Stimulated activated memory B cell treated with anti-CD40 and anti-IgM and Interleukin-4, amounts not matched to agents 10 μg/mL and 1 μg/mL and 100 μg/mL, for 72 hours (primary cell): ENCODE data around the gene MAP4.
A peak's percentile ranks its signal among the peaks of the same experiment; 100 is the strongest.

Experiments
- ATAC-seq: fragments of 150-1000 bp; cut with Tn5 transposase; 2 replicates; pipeline ENCODE4 v1.10.0; 2021
- H3K27ac Mint-ChIP-seq: one replicate; pipeline ENCODE4 v1.8.0; 2022; ENCODE audit warnings: mild to moderate bottlenecking, mixed read lengths
- H3K27me3 Mint-ChIP-seq: one replicate; pipeline ENCODE4 v1.8.0; 2022; ENCODE audit warnings: mixed read lengths
- H3K36me3 Mint-ChIP-seq: one replicate; pipeline ENCODE4 v1.8.0; 2022; ENCODE audit warnings: mixed read lengths
- H3K4me1 Mint-ChIP-seq: one replicate; pipeline ENCODE4 v1.8.0; 2022; ENCODE audit warnings: mixed read lengths
- H3K4me3 Mint-ChIP-seq: one replicate; pipeline ENCODE4 v1.8.0; 2022; ENCODE audit warnings: mild to moderate bottlenecking, moderate library complexity, mixed read lengths
- H3K9me3 Mint-ChIP-seq: one replicate; pipeline ENCODE4 v1.8.0; 2022; ENCODE audit warnings: mixed read lengths

Gene MAP4

GRCh38 chr3:47802734-47803479 lies 213.3 kb downstream of the MAP4 start, which contains the start of gene DHX30:
Gene DHX30, plus strand, starts transcription at chr3:47803138. Its CDS starts 7,546 bp downstream, at chr3:47810684.
- Mint-ChIP-seq H3K4me1 (peaks cover 11% of the 10 kb centered on the region), H3K4me3 (peak within 1 kb of the TSS; percentile 97), H3K36me3 (no peaks in the 10 kb centered on the region), H3K27ac (peak within 1 kb of the TSS; percentile 87), H3K9me3 (no peaks in the 10 kb centered on the region), H3K27me3 (no peaks in the 10 kb centered on the region)
- peak; percentile 97 for ATAC-seq
